Esophagus squamous epithelium (tissue), 4 donors: ENCODE results near the gene HBD.

Experiments used
- POLR2A ChIP-seq, 4 donors: fragments of 450-650 bp; IDR thresholded peaks; one replicate each; pipeline ENCODE4 v1.6.1; 2017; ENCODE audit warnings: antibody characterized with exemption in 4 of 4, mild to moderate bottlenecking in 4 of 4, moderate library complexity in 3 of 4
- TF ChIP-seq, protein P1 (sequence below), 6 experiments: fragments of 450-650 bp in 4 of 6; fragments of 200-600 bp in 2 of 6; sonication (generic) in 2 of 6; IDR thresholded peaks; one replicate each; pipeline ENCODE4 v1.5.1; 2016 to 2019; ENCODE audit warnings: antibody characterized with exemption in 6 of 6, mild to moderate bottlenecking in 4 of 6, moderate library complexity in 4 of 6

DNA sequence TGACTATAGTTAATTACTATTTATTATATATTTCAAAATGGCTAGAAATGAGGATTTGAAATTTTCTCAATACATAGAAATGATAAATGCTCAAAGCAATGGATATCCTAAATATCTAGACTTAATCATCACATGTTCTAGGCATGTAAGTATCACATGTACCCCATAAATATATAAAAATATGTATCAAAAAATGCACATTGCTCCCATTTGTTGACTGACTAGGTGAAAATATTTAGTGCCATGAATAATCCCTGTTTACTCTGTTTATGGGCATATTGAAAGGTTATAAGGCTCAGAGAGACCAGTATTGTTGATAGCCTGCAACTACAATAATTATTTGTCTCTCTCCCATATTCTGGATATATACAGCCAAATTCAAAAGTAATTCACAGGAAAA, 32.3 kb upstream of the HBD start:
- TF ChIP-seq, protein P1, sequence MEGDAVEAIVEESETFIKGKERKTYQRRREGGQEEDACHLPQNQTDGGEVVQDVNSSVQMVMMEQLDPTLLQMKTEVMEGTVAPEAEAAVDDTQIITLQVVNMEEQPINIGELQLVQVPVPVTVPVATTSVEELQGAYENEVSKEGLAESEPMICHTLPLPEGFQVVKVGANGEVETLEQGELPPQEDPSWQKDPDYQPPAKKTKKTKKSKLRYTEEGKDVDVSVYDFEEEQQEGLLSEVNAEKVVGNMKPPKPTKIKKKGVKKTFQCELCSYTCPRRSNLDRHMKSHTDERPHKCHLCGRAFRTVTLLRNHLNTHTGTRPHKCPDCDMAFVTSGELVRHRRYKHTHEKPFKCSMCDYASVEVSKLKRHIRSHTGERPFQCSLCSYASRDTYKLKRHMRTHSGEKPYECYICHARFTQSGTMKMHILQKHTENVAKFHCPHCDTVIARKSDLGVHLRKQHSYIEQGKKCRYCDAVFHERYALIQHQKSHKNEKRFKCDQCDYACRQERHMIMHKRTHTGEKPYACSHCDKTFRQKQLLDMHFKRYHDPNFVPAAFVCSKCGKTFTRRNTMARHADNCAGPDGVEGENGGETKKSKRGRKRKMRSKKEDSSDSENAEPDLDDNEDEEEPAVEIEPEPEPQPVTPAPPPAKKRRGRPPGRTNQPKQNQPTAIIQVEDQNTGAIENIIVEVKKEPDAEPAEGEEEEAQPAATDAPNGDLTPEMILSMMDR (IDR thresholded peaks at IDR 0.05): no peak
- no peak for TF ChIP-seq POLR2A (IDR thresholded peaks at IDR 0.05)
